SK-MEL-5 (cell line): Measurements from ENCODE around the gene TUBB1. TPM values are rescaled to one million over a fixed set of nuclear protein-coding genes. Genes with fewer than 3 reads are reported as not detected.
A peak's percentile ranks its signal among the peaks of the same experiment; 100 is the strongest.
"Not testable (repeated sequence)": the region's sequence is repeated elsewhere in the genome, so short reads cannot be mapped to it uniquely, and the experiment has no call there.

Source experiments
- DNase-seq: peaks from one replicate; pipeline ENCODE4 v3.0.0-alpha.2; 2016; ENCODE audit warnings: low read depth, low spot score
- in situ Hi-C: cut with HindIII; loops from 2 replicates; pipeline ENCODE4 v1.10.0; 2016; ENCODE audit warnings: low sequenced_read_pairs, high pct_unique_total_duplicates, low pct_unique_long_range_greater_than_20kb
- total RNA-seq: library from RNA; depleted of rRNA; stranded (reverse); fragments of >200 nt; shearing (Covaris generic); gene quantifications from 2 replicates; pipeline ENCODE4 v1.2.3, GENCODE V29; 2014

The TUBB1 gene
- total RNA-seq, 1 experiment from 2014 or later = not detected

GRCh38 chr20:59030911-59031563 is 11.8 kb downstream of the TUBB1 start:
- in situ Hi-C loops = no loop called here
- no peak for DNase-seq

- in situ Hi-C loops = no loop called here
- DNase-seq = no peak
These were observed 12.4 kb downstream of the TUBB1 start for GRCh38 chr20:59031564-59032022.

GRCh38 chr20:59032023-59032712 is 12.9 kb downstream of the TUBB1 start, which contains the start of gene ATP5F1E:
ATP5F1E (minus strand) TSS chr20:59032335; CDS start chr20:59032251, 84 bp downstream.
- peak; percentile 95 for DNase-seq
- in situ Hi-C loops = no loop called here

GRCh38 chr20:59032713-59033059 is 13.5 kb downstream of the TUBB1 start:
- DNase-seq = peak; percentile 66
- in situ Hi-C loops = no loop called here

GRCh38 chr20:59033093-59033492 is 13.9 kb downstream of the TUBB1 start:
- in situ Hi-C loops = no loop called here
- DNase-seq = no peak

GRCh38 chr20:59033616-59034165 is 14.5 kb downstream of the TUBB1 start:
- in situ Hi-C loops = no loop called here
- DNase-seq = no peak

GRCh38 chr20:59035381-59035780 is 16.2 kb downstream of the TUBB1 start:
- in situ Hi-C loops = no loop called here
- DNase-seq = no peak

GRCh38 chr20:59037386-59037785 is 18.2 kb downstream of the TUBB1 start:
- no peak for DNase-seq
- in situ Hi-C loops = no loop called here

- in situ Hi-C loops = no loop called here
These were observed 20.0 kb downstream of the TUBB1 start for GRCh38 chr20:59039233-59039632.

GRCh38 chr20:59040667-59041066 is 21.4 kb downstream of the TUBB1 start:
- DNase-seq = no peak
- in situ Hi-C loops = no loop called here

More at GRCh38 chr20:59039233-59039632, 20.0 kb downstream of the TUBB1 start:
- no peak for DNase-seq

GRCh38 chr20:59041487-59041886 is 22.3 kb downstream of the TUBB1 start:
- DNase-seq, in situ Hi-C loops: not testable (repeated sequence)

GRCh38 chr20:59042151-59042795 is 23.0 kb downstream of the TUBB1 start, which contains the start of gene PRELID3B:
PRELID3B (minus strand) TSS chr20:59042786; CDS start chr20:59042730, 56 bp downstream.
- in situ Hi-C loops = no loop called here
- DNase-seq = peak; percentile 14

- in situ Hi-C loops = no loop called here
These were observed 23.8 kb downstream of the TUBB1 start for GRCh38 chr20:59042796-59043631.

GRCh38 chr20:59043698-59044097 is 24.5 kb downstream of the TUBB1 start:
- no peak for DNase-seq
- in situ Hi-C loops = no loop called here

More at GRCh38 chr20:59042796-59043631, 23.8 kb downstream of the TUBB1 start:
- peak; percentile 93 for DNase-seq

GRCh38 chr20:59044295-59044694 is 25.1 kb downstream of the TUBB1 start:
- in situ Hi-C loops = no loop called here

GRCh38 chr20:59044796-59045195 is 25.6 kb downstream of the TUBB1 start:
- no peak for DNase-seq
- in situ Hi-C loops = no loop called here

More at GRCh38 chr20:59044295-59044694, 25.1 kb downstream of the TUBB1 start:
- DNase-seq = no peak

GRCh38 chr20:59046862-59047261 is 27.6 kb downstream of the TUBB1 start:
- in situ Hi-C loops = no loop called here
- DNase-seq = no peak
